RKO (cell line): ENCODE data around the gene ELF5.

Source experiments
- DNase-seq: peaks from one replicate; pipeline ENCODE4 v3.0.0-alpha.2; 2016; ENCODE audit warnings: low spot score

Gene ELF5

DNA sequence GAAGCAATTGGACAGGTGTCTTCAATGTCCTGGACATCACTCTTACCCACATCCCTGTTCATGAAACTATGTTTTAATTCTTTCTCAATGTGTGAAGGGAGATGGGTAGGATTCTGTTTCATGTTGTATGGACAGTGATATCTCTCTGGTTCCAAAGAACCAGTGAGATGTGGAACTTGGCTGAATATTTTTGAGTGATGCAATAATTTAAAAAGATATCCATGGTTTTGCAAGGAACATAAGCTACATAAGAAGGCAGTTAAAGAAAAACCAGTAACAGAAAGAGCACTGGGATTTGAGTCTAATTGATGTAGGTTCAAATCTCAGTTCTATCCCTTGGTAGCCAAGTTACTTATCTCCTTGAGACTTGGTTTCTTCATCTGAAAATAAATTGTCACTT is 7.7 kb upstream of the ELF5 start:
- DNase-seq = no peak

DNA sequence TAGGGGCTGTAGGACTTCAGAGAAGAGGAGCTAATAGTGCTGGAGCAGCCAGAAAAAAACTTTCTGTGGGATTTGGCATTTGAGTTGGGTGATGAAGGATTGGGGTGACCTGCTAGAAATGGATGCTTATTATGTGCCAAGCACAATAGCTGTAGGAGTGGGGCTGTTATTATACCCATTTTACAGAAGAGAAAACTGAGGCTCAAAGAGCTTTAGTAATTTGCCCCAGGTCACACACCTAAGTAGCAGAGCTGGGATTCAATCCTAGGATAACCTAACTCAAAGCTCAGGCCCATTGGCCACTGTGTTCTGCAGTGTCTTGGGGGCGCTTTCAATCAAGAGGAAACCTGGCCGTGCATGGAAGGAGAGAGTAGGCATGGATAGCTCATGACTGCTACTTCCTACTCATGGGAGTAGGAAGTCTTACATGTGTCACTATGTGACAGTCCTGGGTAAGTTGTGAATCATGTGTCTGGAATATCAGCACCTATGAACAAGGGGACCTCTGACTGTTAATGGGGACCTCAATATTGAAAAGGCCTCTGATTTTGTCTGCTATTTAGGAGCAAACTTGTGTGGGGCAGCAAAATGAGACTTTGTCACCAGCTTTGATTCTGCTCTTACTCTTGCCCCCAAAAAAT is 6.1 kb upstream of the ELF5 start:
- DNase-seq = peak; percentile 54

DNA sequence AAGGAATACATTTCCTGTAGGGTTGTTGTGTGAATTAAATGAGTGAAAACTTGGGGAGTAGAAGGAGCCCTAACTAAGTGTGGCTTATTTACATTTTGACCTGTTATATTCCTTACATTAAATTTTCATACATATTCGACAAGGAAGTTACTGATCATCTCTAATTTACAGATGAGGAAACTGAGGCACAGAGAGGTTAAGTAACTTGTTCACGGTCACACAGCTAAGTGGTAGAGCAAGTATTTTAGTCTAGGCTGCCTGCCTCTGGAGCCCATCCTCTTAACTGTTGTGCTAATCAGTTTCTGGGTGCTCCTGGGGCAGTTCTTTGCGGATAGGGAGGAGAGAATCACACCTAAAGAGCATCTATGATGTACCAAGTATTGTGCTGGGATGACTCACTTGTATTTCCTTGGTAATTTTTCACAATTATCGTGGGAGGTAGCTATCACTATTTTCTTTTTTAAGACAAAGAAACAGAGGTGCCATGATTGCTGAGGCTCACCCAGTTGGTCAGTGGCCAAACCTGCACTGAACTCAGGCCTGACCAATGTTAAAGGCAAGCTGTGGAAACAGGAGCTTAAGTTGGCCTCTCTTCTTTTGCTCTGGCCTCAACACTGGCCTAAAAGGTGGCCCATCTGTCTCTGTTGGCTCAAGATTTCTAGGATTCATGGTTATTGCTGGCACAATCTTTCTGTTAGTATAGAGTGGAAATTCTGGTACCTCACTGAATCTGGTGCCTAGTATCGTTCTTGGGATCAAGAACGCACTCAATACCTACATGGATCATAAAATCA is 2.9 kb upstream of the ELF5 start:
- DNase-seq = no peak

DNA sequence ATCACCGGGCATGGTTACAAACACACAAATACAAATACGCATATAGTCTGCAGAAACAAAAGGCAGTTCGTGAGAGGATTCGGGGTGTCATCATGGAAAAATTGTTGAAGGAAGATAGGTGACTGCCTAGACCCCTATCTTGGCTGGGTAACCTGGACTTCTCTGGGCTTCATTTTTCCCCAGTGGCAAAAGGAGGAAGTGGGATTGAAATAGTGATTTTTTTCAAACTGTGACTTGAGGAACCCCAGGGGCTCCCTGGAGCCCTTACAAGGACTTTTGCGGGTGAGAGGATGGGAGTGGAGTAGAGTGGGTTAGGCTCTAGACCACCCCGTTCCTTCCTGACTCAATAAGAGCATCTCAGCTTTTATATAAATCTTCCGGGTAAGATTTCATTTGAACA is 1.0 kb upstream of the ELF5 start:
- DNase-seq = no peak

DNA sequence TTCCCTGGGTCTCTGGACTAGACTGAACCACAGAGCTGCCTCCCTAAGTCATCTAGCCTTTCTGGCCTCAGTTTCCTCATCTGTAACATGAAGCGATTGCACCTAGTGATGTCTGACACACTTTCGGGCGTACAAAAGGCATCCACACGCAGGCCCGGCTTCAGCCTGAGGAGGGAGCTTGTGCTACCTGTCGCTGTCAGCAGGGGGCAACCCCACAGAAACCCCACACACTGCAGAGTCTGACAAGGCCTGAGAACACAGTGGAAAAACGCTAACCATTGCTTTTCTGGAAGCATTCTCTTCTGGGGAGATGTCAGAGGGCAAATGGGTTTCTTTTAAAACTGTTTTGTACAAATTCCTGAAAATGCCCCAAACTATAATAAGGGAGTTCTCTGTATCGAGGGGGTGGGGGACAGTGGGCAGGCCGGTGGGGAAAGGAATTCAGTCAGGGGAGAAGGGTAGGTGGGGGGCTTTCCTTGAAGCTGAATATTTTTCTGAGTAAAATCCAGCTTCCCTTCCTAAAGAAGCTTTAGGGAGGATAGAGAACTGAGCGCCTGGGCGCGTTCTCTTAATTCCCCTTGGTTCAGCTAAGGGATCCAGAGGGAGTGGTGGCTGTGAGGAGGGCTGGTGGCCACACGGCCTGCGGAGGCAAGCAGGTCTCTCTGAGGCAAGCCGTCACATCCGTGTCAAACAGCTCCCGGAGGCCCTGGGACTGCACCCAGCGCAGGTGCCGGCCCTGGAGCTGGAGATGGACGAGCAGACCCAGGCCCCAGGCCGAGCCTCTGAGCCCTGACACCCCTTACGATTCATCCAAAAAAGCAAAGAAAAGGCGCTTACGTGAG is 533 bp downstream of the ELF5 start:
- DNase-seq = peak; percentile 34

DNA sequence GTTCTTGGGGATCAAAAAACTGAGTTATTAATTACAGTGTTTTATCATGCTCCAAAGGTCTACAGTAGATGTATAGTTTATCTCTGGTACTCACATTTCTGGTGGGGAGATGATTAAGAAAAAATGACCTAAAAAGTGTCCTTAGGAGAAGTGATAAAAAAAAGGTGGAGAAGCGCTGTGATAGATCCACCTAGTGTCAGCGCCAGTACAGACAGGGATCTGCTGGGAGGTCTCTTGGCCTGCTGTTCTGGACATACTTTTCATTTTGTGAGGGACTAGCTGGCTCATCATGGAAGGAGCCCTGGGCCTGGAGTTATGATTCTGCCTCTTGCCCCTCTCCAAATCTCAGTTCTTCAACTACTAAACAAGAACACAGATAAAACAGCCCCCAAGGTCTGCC is 2.9 kb downstream of the ELF5 start:
- no peak for DNase-seq

DNA sequence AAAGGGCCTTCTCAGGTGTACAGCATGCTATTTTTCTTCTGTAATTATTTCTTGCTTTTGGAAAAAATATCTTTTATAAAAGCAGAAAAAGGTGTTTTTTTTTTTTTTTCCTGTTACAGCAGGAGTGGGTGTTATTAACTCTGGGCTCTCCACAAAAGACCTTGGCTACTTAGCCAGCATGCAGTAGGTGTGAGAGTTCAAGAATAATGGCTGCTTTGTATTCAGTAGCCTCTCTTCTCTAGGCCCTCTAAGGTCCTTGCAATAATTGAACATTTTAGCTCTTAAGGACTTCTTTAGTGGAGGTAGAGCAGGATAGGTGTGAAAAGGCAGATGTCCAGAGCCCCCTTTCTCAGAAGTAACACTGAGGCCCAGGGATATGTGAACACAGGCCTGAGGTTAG is 3.4 kb downstream of the ELF5 start:
- DNase-seq = no peak

DNA sequence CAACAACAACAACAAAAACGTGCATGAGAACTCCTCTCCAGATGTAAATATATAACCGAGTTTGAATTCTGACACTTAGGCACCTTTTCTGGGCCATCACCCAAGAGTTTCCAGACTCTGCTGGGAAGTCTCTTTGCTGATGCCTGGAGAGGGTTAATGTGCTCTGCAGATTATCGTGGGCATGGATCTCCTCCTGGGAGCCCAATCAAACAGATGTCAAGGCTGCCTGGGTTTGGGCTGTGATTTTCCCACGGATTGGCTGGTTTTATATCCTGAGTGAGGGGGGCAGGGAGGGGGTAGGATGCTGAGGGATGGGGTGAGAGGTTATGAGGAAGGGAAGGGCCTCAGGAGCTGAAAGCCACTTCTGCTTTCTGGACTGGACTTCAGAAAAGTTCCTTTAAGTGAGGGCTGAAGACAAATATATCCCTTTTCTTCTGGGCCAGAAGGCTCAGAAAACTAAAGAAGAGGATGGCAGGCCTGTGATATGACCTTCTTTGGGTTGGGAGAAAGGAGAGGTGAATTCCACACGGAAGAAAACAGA is 4.2 kb downstream of the ELF5 start:
- no peak for DNase-seq

DNA sequence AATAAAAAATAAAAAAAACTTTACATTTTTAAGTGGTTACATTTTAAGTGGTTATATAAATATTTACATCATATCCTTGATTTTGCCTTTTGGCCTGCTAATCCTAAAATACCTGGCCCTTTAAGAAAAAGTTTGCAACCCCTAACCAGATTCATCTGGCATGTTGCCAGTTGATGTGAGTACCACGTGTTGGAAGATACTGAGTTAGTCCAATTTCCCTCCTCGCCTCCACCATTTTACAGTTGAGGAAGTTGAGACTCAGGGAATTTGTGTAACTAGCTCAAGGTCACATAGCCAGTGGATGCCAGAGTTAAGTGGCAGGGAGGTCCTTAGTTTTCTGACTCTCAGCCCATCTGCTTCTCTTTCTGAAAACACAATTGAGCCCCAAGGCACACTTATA is 5.1 kb downstream of the ELF5 start:
- DNase-seq = no peak

DNA sequence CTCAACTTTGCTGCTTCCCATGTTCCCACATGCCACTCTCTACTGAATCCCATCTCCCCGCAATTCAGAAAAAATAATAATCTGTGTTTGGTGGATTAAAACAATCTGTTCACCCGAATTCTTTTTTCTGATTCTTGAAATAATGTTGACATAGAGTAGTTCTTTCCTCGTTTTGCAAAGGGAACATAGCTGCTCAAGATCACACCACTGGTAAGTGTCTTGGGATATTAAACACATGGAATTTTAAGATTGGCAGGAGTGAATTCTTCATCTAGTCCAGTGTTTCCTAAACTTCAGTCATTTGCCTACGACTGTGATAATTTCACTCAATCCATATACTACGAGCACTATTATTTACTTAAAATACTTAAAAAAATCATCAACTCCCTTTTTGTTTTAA is 6.0 kb downstream of the ELF5 start:
- no peak for DNase-seq

DNA sequence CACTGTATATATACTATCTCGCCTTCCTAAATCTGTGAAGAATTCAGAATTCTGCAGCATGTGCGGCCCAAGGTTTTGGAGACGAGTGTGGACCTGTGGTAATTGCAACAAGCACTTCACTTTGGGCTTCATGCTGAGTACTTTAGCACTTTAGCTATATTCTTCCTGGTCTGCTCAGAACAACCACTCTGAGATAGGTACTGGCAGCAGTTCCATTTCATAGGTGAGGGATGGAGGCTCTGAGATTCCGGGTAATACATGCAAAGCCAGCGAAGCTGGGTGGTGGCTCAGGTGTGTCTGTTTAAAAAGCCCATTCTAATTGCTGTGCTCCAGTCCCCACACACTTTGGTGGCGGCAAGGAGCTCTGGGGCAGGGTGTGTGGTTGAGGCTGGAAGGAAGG is 6.4 kb downstream of the ELF5 start:
- no peak for DNase-seq

DNA sequence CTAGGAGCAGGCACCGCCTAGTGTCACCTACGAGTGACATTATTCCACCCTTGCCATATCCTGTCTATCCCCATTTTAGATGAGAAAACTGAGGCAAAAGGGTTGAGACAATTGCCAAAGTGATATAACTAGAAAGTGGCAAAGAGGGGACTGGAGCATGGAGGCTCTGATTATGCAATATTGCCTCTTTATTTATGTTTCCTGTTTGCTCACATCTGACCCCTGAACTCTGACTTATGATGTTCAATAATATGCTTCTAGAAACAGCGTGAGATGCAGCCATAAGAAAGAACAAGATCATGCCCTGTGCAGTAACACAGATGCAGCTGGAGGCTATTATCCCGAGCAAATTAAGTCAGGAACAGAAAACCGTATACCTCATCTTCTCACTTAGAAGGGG is 7.7 kb downstream of the ELF5 start:
- DNase-seq = no peak

DNA sequence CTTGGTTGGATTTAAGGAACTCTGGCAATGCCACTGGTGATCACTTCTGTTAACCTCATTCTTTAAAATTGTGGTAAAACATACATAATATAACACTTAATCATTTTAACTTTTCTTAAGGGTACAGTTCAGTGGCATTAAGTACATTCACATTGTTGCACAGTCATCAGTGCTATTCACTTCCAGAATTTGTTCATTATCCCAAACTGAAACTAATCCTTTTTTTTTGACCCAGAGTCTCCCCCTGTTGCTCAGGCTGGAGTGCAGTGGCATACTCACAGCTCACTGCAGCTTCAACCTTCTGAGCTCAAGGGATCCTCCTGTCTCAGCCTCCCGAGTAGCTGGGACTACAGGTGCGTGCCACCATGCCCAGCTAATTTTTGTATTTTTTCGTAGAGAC is 10.6 kb downstream of the ELF5 start:
- DNase-seq = no peak

DNA sequence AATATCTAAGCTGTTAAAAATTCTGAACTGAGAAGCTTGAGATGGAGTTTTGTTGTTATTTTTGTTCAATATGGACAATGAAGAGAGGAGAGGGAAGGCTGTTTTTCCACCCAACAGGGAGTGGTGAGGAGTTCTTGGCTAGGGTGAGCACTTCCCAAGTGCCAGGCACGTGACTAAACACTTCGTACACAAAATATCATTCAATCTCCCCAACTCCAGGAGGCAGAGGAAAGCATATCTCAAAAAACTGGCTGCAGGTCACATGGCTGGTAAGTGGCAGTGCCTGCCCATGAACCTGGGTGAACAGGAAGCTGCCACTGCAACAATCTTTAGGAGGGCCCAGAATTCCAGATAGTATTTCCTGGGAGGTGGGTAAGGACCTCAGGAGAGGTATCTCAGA is 11.6 kb downstream of the ELF5 start:
- DNase-seq = no peak

DNA sequence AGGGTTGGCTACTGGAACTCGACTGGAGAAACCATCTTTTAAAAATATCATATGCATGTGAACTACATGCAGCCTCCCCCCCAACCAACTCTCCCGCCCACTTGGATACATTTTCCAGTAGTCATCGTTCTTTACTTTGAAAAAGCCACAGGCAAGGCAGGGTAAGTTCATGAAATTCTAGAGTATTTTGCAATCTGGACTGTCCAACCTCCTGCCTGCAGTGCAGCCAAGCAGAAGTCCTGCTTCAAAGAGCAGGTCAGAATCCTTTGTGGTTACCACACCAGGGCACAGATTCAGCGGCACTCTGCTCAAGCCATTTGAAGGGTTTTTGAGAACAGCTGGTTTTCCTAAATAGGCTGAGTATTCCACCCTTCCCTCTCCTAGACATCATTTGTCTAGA is 12.1 kb downstream of the ELF5 start:
- no peak for DNase-seq

DNA sequence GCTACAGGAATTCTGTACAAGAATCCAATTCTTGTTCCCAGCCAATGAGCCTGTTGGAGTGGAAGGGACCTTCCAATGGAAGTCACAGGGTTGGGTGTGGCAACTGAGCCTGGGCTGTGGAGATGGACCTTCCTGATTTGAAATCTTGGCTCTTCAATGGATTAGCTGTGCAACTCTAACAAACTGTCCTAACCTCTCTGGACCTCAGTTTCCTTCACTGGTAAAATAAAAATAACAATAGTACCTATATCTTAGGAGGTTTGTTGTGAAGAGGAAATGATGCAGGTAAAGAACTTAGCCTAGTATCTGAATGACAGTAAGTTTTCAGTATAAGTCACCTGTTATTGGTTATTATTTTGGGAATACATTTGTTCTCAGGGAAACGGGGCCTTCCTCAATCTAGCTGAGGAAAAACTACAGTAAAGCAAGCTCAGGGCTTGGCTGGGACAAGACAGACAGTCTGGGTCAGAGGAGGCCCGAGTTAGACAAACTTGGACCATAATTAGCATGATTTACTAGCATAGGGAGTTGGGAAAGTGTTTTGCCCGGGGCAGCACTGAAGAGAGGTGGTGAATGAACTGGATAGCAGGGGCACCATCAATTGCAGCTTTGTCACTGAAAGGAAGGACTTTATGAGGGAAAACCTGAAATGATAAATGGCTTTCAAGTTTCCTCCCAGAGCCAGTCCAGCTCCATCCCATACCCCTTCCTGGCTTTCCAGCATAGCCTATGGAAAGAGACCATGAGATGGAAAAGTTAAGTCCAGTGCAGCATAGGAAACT is 13.7 kb downstream of the ELF5 start:
- no peak for DNase-seq

DNA sequence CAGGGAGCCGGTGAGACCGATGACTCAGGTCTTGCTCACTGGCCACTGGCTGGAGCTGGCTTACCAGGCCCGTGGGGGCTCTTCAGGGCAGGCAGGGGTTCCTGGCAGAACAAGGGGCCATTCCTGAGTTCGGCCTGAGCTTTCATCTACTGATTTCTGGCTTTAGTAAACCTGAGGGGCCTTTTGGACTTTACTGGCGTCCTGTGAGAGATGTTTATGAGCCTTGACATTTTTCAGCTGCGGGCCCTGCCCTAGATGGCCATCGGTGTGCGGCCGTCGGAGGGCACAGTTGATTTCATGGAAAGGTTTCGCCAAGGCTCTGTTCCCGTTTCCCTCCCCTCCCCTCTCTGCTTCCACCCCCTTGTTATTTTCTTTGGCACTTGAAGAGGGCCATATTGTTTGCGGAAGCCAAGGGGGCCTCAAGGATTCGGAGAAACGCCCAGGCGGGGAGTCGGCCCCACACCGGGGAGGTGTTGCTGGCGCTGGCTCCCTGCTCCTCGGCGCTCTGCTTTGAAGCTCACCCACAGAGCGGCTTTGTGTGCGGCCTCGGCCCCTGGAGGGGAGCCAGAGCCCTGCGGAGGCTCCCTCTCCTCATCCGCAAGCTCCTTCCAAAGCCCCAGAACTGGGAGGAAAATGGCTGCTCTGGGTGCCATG is 17.7 kb downstream of the ELF5 start:
- DNase-seq = no peak

DNA sequence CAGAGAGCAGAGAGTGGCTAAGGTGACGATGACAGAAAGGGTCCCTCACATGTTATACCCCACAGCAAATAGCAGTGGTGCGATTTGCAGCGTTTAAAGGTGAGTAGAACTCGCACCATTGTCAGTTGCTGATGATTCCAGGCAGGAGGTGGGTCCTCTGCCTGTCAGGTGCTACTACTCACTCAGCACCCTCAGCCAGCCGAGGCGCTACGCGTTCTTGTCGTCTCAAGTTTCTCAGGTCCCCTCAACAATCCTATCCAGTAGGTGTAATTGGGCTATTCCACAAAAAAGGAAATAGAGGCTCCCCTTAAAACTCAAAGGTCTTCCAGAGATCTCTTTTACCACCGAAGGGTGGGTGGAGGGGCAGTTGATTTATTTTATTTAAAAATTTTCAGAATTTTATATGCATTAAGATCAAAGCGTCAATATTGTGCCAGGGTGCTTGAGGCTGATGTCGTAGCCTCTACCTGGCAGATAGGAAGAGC is 18.3 kb downstream of the ELF5 start:
- no peak for DNase-seq

DNA sequence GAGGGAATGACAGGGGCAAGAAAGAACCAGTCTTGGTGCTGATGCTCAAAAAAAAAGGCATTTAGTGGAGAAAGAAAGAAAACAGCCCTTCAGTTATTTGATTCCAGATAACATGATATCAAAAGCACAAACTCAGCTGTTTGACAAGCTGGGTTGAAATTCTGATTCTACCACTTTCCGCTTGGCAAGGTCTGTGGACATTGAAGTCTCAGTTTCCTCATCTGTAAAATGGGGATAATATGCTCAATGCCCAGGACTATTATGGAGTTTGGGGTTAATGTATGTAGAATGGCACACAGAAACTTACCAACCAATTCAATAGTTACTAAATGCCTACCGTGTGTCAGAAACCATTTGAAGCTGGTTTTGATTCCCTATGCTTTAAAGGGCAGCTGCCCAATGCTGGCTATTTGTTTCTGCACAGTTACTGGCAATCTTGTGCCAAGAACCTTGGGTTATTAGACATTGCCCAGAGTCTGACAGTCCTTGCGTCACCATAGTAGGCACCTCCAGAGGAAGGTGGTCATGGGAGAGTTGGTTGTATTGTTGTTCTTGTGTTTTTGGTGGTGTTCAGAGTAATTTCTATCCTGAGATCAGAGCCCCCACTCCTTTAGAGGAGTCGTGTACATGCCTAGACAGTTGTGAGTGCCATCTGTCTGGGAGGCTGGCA is 19.5 kb downstream of the ELF5 start:
- no peak for DNase-seq

DNA sequence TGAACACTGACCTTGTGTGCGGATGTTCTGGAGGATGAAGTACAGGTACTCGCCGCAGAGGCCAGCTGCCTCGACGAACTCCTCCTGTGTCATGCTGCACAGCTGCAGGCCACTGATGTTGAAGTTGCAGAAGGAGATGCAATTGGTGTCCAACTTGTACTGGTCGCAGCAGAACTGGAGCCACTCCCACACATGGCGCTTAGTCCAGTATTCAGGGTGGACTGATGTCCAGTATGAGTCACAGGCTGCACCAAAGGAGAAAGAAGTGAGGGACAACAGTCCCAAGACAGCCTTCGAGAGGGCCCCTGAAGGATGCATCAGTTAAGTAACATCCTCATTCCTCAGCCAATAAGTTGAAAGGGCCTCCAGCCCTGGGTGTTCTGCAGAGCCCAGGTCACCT is 20.1 kb downstream of the ELF5 start:
- DNase-seq = no peak
